ENCODE measurements around the gene RAB27A.

DNA sequence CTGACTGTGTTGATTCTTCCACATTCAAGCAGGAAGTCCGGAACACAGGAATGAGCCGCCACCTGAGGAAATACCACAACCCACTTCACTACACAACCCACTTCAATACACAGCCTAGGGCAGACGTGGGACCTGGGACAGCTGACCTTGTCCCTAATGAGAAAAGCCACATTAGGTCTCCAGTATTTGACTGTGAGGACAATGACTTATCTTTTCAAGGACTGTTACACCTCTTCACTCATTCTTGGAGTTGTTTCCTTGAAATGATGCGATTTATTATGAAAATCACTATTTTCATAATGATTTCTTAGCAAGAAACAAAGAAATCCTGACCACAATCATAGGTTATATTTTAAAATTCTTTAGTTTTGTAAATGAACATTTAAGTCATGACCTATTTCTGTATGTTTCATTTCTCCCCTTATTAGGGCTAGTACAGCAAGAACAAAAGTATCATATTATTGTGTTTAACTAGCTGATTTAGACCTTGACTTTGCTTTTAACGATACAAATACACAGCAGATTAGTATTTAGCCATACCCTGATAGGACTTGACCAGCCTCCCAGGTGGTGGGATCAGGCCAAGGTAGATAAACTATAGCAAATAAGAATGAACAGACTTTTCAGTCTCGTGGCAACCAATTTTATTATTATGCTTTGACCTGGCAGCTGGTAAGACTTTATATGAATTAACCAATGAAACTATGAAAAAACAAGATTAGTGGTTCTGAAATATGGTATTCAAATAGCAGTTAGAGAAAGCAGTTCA lies 6.0 kb downstream of the RAB27A start:
- TF ChIP-seq, protein P1, sequence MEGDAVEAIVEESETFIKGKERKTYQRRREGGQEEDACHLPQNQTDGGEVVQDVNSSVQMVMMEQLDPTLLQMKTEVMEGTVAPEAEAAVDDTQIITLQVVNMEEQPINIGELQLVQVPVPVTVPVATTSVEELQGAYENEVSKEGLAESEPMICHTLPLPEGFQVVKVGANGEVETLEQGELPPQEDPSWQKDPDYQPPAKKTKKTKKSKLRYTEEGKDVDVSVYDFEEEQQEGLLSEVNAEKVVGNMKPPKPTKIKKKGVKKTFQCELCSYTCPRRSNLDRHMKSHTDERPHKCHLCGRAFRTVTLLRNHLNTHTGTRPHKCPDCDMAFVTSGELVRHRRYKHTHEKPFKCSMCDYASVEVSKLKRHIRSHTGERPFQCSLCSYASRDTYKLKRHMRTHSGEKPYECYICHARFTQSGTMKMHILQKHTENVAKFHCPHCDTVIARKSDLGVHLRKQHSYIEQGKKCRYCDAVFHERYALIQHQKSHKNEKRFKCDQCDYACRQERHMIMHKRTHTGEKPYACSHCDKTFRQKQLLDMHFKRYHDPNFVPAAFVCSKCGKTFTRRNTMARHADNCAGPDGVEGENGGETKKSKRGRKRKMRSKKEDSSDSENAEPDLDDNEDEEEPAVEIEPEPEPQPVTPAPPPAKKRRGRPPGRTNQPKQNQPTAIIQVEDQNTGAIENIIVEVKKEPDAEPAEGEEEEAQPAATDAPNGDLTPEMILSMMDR (IDR thresholded peaks at IDR 0.05 in 4 of 5, conservative IDR thresholded peaks at IDR 0.05 in 1 of 5) = no peak
- TF ChIP-seq POLR2A (IDR thresholded peaks at IDR 0.05) = no peak

Measured in gastrocnemius medialis (tissue), 4 donors.